Uterus (tissue), 4 donors: ENCODE data around the gene ADARB2. TPM values are rescaled to one million over a fixed set of nuclear protein-coding genes. Genes with fewer than 3 reads are reported as not detected.

ENCODE experiments used
- DNase-seq, 2 donors: peaks; one replicate each; pipeline ENCODE4 v3.0.0-alpha.2; 2019 to 2020
- H3K27ac ChIP-seq, 2 donors: fragments of 200-600 bp; sonication (generic); 1 replicate in 1 of 2; 2 replicates in 1 of 2; pipeline ENCODE4 v1.5.1; 2016 to 2018
- H3K27me3 ChIP-seq, 2 donors: fragments of 200-600 bp; sonication (generic); one replicate each; pipeline ENCODE4 v1.5.1; 2018 to 2019; ENCODE audit warnings: control low read depth in 1 of 2
- H3K36me3 ChIP-seq, 2 donors: fragments of 200-600 bp; sonication (generic); one replicate each; pipeline ENCODE4 v1.5.1; 2019; ENCODE audit warnings: control low read depth in 1 of 2
- H3K4me1 ChIP-seq, 2 donors: fragments of 200-600 bp; sonication (generic); one replicate each; pipeline ENCODE4 v1.5.1; 2018 to 2019; ENCODE audit warnings: control low read depth in 1 of 2
- H3K4me3 ChIP-seq, 2 donors: fragments of 200-600 bp; sonication (generic); 1 replicate in 1 of 2; 2 replicates in 1 of 2; pipeline ENCODE4 v1.5.1; 2018 to 2019; ENCODE audit warnings: mild to moderate bottlenecking in 1 of 2
- H3K9me3 ChIP-seq, 2 donors: fragments of 200-600 bp; sonication (generic); one replicate each; pipeline ENCODE4 v1.5.1; 2019; ENCODE audit warnings: control low read depth in 1 of 2
- CTCF ChIP-seq, 4 experiments: fragments of 200-600 bp in 2 of 4; fragments of 450-650 bp in 2 of 4; sonication (generic) in 2 of 4; IDR thresholded peaks; one replicate each; pipeline ENCODE4 v1.5.1; 2016 to 2019; ENCODE audit warnings: antibody characterized with exemption in 4 of 4, mild to moderate bottlenecking in 2 of 4, moderate library complexity in 1 of 4
- POLR2A ChIP-seq, 2 donors: fragments of 450-650 bp; IDR thresholded peaks; one replicate each; pipeline ENCODE4 v1.6.1; 2016; ENCODE audit warnings: antibody characterized with exemption in 2 of 2, mild to moderate bottlenecking in 1 of 2, moderate library complexity in 1 of 2
- intact Hi-C: fragments of 100-400 bp; cut with DNase I; formaldehyde crosslinking; loops from one replicate; pipeline ENCODE4 v1.15.1; 2023; ENCODE audit warnings: low total_unique reads
- total RNA-seq, 4 donors: library from RNA; depleted of rRNA in 3 of 4; stranded (reverse); fragments of >200 nt in 3 of 4; gene quantifications; one replicate each; pipeline versions ENCODE4 v1.1.0 to v1.2.4, GENCODE V29; 2014 to 2023
- donor health status: DM: yes; HTN: yes; CAD: no.

Gene ADARB2
- total RNA-seq, 4 donors from 2014 or later, result 0.76 to 2.6 (median 2.0) TPM; not detected in 1

- intact Hi-C loops, result no loop called here
- no peaks in the 10 kb centered on the region for H3K27me3 ChIP-seq
- no peaks in the 10 kb centered on the region for H3K36me3 ChIP-seq
- DNase-seq, result no peak
- TF ChIP-seq POLR2A (IDR thresholded peaks at IDR 0.05), result no peak
- no peak for TF ChIP-seq CTCF (IDR thresholded peaks at IDR 0.05)
- H3K4me3 ChIP-seq, result no peak overlapping the region
- H3K9me3 ChIP-seq, result no peaks in the 10 kb centered on the region
- H3K4me1 ChIP-seq, result no peaks in the 10 kb centered on the region
- no peak overlapping the region for H3K27ac ChIP-seq
Measured at GRCh38 chr10:1650542-1651269, 86.6 kb downstream of the ADARB2 start.

GRCh38 chr10:1648648-1649047 is 88.7 kb downstream of the ADARB2 start:
- H3K36me3 ChIP-seq, result no peaks in the 10 kb centered on the region
- no peaks in the 10 kb centered on the region for H3K27me3 ChIP-seq
- no peak overlapping the region for H3K4me3 ChIP-seq
- H3K9me3 ChIP-seq, result no peaks in the 10 kb centered on the region
- intact Hi-C loops, result no loop called here
- H3K27ac ChIP-seq, result no peak overlapping the region
- H3K4me1 ChIP-seq, result no peaks in the 10 kb centered on the region
- TF ChIP-seq CTCF (IDR thresholded peaks at IDR 0.05) (no peak), POLR2A (IDR thresholded peaks at IDR 0.05) (no peak)
- DNase-seq, result no peak

GRCh38 chr10:1646332-1646731 is 91.0 kb downstream of the ADARB2 start:
- DNase-seq, result no peak
- no peaks in the 10 kb centered on the region for H3K27me3 ChIP-seq
- TF ChIP-seq POLR2A (IDR thresholded peaks at IDR 0.05) (no peak), CTCF (IDR thresholded peaks at IDR 0.05) (no peak)
- no peak overlapping the region for H3K4me3 ChIP-seq
- intact Hi-C loops, result no loop called here
- no peak overlapping the region for H3K27ac ChIP-seq
- H3K9me3 ChIP-seq, result no peaks in the 10 kb centered on the region
- no peaks in the 10 kb centered on the region for H3K4me1 ChIP-seq
- H3K36me3 ChIP-seq, result no peaks in the 10 kb centered on the region

GRCh38 chr10:1645896-1646295 is 91.4 kb downstream of the ADARB2 start:
- intact Hi-C loops, result no loop called here
- no peak for DNase-seq

More at GRCh38 chr10:1645896-1646295, 91.4 kb downstream of the ADARB2 start:
- Histone ChIP-seq H3K4me1 (no peaks in the 10 kb centered on the region), H3K27me3 (no peaks in the 10 kb centered on the region), H3K27ac (no peak overlapping the region), H3K36me3 (no peaks in the 10 kb centered on the region), H3K4me3 (no peak overlapping the region), H3K9me3 (no peaks in the 10 kb centered on the region)
- TF ChIP-seq POLR2A (IDR thresholded peaks at IDR 0.05), result no peak
- TF ChIP-seq CTCF (IDR thresholded peaks at IDR 0.05), result no peak
